WTC11 (cell line): ENCODE measurements around the gene KCNQ4. TPM values are rescaled to one million over a fixed set of nuclear protein-coding genes. Genes with fewer than 3 reads are reported as not detected.

ENCODE experiments used
- ATAC-seq: fragments of 200-7000 bp; cut with Tn5 transposase; 2 replicates; pipeline ENCODE4 v1.10.0; 2021; ENCODE audit warnings: mild to moderate bottlenecking, moderate library complexity
- CTCF ChIA-PET: fragments of 300-600 bp; sonication (Branson Sonifier 250); formaldehyde crosslinking; loops from one replicate; lab custom pipeline; 2021; ENCODE audit warnings: antibody characterized with exemption; lab: Charles Lee
- POLR2A ChIA-PET: fragments of 350-600 bp; sonication (Branson Sonifier 250); formaldehyde crosslinking; loops from one replicate; lab custom pipeline; 2021; ENCODE audit warnings: antibody characterized with exemption; lab: Charles Lee
- DNase-seq: peaks from one replicate; pipeline ENCODE4 v3.0.0; 2021; ENCODE audit warnings: low spot score
- H3K27ac Mint-ChIP-seq: 2 replicates; pipeline ENCODE4 v1.8.0; 2021; ENCODE audit warnings: mixed read lengths
- H3K27me3 Mint-ChIP-seq: 2 replicates; pipeline ENCODE4 v1.8.0; 2021; ENCODE audit warnings: low read depth, mild to moderate bottlenecking, moderate library complexity, mixed read lengths
- H3K36me3 Mint-ChIP-seq: 2 replicates; pipeline ENCODE4 v1.8.0; 2021; ENCODE audit warnings: mixed read lengths
- H3K4me1 Mint-ChIP-seq: 2 replicates; pipeline ENCODE4 v1.8.0; 2022; ENCODE audit warnings: mixed read lengths
- H3K4me3 Mint-ChIP-seq: 2 replicates; pipeline ENCODE4 v1.8.0; 2021; ENCODE audit warnings: mild to moderate bottlenecking, moderate library complexity, mixed read lengths
- H3K9me3 Mint-ChIP-seq: 2 replicates; pipeline ENCODE4 v1.8.0; 2021; ENCODE audit warnings: mixed read lengths
- IRF2 ChIP-seq: sonication (generic); formaldehyde crosslinking; IDR thresholded peaks from 2 replicates; pipeline ENCODE4 v1.8.0; 2022; ENCODE audit warnings: low read depth, missing genetic modification reagents, borderline replicate concordance
- JUN ChIP-seq: sonication (generic); formaldehyde crosslinking; IDR thresholded peaks from 2 replicates; pipeline ENCODE4 v1.8.0; 2023; ENCODE audit warnings: mild to moderate bottlenecking, missing genetic modification reagents
- NFE2L1 ChIP-seq: sonication (generic); formaldehyde crosslinking; IDR thresholded peaks from 2 replicates; pipeline ENCODE4 v1.8.1; 2023; ENCODE audit warnings: missing genetic modification reagents
- NR3C1 ChIP-seq: sonication (generic); formaldehyde crosslinking; conservative IDR thresholded peaks from 2 replicates; pipeline ENCODE4 v1.8.1; 2023; ENCODE audit warnings: low read depth, mild to moderate bottlenecking, missing genetic modification reagents
- OVOL2 ChIP-seq: fragments of 250-450 bp; sonication (Bioruptor Pico); IDR thresholded peaks from 2 replicates; pipeline ENCODE4 v1.9.0; 2021; ENCODE audit warnings: mild to moderate bottlenecking, borderline replicate concordance
- SOX15 ChIP-seq: fragments of 250-450 bp; sonication (Bioruptor Pico); IDR thresholded peaks from 2 replicates; pipeline ENCODE4 v1.9.0; 2021; ENCODE audit warnings: mild to moderate bottlenecking
- SP1 ChIP-seq: sonication (generic); formaldehyde crosslinking; conservative IDR thresholded peaks from 2 replicates; pipeline ENCODE4 v1.8.1; 2022; ENCODE audit warnings: missing genetic modification reagents
- TEAD4 ChIP-seq: sonication (generic); formaldehyde crosslinking; IDR thresholded peaks from 2 replicates; pipeline ENCODE4 v1.8.0; 2022; ENCODE audit warnings: mild to moderate bottlenecking, missing genetic modification reagents
- ZNF138 ChIP-seq: sonication (generic); formaldehyde crosslinking; conservative IDR thresholded peaks from 2 replicates; pipeline ENCODE4 v1.8.1; 2022; ENCODE audit warnings: mild to moderate bottlenecking, moderate library complexity, missing genetic modification reagents
- ZNF232 ChIP-seq: sonication (generic); formaldehyde crosslinking; IDR thresholded peaks from 2 replicates; pipeline ENCODE4 v1.8.0; 2022; ENCODE audit warnings: mild to moderate bottlenecking, missing genetic modification reagents
- total RNA-seq: library from RNA; stranded (reverse); gene quantifications from 3 replicates; pipeline ENCODE4 v1.2.3, GENCODE V29; 2021
- TF ChIP-seq, protein P1 (sequence below): sonication (generic); formaldehyde crosslinking; IDR thresholded peaks from 2 replicates; pipeline ENCODE4 v1.8.0; 2022; ENCODE audit warnings: missing genetic modification reagents
- TF ChIP-seq, protein P2 (sequence below): fragments of 250-450 bp; sonication (Bioruptor Pico); IDR thresholded peaks from 2 replicates; pipeline ENCODE4 v1.9.0; 2021; ENCODE audit warnings: mild to moderate bottlenecking
- TF ChIP-seq, protein P3 (sequence below): fragments of 250-450 bp; sonication (Bioruptor Pico); conservative IDR thresholded peaks from 2 replicates; pipeline ENCODE4 v1.9.0; 2021; ENCODE audit warnings: mild to moderate bottlenecking
- TF ChIP-seq, protein P4 (sequence below): sonication (generic); formaldehyde crosslinking; IDR thresholded peaks from 2 replicates; pipeline ENCODE4 v1.8.0; 2023; ENCODE audit warnings: missing genetic modification reagents, mild to moderate bottlenecking, borderline replicate concordance
- TF ChIP-seq, protein P5 (sequence below): sonication (generic); formaldehyde crosslinking; IDR thresholded peaks from 2 replicates; pipeline ENCODE4 v1.8.1; 2022; ENCODE audit warnings: low read depth, missing genetic modification reagents, borderline replicate concordance
- TF ChIP-seq, protein P6 (sequence below): fragments of 200-600 bp; IDR thresholded peaks from 2 replicates; pipeline ENCODE4 v1.8.0; 2022; ENCODE audit warnings: antibody characterized with exemption

KCNQ4 gene
- total RNA-seq, 1 experiment from 2014 or later: 4.0 TPM

DNA sequence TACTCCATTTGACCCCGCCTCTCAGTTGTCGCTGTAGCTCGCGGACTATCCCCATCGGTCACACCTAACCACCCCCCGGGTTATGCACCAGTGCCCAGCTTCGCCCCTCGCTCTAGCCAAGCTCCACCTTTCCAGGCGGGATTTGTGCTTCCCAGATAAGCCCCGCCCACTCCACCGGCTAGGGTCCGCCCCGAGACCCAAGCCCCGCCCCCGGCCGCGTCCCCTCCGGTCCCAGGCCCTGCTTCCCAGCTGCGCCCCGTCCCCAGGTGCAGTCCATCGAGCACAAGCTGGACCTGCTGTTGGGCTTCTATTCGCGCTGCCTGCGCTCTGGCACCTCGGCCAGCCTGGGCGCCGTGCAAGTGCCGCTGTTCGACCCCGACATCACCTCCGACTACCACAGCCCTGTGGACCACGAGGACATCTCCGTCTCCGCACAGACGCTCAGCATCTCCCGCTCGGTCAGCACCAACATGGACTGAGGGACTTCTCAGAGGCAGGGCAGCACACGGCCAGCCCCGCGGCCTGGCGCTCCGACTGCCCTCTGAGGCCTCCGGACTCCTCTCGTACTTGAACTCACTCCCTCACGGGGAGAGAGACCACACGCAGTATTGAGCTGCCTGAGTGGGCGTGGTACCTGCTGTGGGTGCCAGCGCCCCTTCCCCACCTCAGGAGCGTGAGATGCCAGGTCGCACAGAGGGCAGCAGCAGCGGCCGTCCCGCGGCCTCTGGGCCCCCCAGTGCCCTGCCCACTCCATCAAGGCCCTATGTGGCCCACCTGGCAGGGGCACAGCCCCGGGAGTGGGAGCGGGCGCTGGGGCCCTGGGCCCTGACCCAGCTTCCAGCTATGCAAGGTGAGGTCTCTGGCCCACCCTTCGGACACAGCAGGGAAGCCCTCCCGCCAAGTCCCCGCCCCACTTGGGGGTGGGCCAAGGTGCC is 54.7 kb downstream of the KCNQ4 start (continued):
- TF ChIP-seq, protein P1, sequence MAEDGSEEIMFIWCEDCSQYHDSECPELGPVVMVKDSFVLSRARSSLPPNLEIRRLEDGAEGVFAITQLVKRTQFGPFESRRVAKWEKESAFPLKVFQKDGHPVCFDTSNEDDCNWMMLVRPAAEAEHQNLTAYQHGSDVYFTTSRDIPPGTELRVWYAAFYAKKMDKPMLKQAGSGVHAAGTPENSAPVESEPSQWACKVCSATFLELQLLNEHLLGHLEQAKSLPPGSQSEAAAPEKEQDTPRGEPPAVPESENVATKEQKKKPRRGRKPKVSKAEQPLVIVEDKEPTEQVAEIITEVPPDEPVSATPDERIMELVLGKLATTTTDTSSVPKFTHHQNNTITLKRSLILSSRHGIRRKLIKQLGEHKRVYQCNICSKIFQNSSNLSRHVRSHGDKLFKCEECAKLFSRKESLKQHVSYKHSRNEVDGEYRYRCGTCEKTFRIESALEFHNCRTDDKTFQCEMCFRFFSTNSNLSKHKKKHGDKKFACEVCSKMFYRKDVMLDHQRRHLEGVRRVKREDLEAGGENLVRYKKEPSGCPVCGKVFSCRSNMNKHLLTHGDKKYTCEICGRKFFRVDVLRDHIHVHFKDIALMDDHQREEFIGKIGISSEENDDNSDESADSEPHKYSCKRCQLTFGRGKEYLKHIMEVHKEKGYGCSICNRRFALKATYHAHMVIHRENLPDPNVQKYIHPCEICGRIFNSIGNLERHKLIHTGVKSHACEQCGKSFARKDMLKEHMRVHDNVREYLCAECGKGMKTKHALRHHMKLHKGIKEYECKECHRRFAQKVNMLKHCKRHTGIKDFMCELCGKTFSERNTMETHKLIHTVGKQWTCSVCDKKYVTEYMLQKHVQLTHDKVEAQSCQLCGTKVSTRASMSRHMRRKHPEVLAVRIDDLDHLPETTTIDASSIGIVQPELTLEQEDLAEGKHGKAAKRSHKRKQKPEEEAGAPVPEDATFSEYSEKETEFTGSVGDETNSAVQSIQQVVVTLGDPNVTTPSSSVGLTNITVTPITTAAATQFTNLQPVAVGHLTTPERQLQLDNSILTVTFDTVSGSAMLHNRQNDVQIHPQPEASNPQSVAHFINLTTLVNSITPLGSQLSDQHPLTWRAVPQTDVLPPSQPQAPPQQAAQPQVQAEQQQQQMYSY (CRISPR knock-in tag): no peak
- TF ChIP-seq, protein P2, sequence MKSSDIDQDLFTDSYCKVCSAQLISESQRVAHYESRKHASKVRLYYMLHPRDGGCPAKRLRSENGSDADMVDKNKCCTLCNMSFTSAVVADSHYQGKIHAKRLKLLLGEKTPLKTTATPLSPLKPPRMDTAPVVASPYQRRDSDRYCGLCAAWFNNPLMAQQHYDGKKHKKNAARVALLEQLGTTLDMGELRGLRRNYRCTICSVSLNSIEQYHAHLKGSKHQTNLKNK: no peak

DNA sequence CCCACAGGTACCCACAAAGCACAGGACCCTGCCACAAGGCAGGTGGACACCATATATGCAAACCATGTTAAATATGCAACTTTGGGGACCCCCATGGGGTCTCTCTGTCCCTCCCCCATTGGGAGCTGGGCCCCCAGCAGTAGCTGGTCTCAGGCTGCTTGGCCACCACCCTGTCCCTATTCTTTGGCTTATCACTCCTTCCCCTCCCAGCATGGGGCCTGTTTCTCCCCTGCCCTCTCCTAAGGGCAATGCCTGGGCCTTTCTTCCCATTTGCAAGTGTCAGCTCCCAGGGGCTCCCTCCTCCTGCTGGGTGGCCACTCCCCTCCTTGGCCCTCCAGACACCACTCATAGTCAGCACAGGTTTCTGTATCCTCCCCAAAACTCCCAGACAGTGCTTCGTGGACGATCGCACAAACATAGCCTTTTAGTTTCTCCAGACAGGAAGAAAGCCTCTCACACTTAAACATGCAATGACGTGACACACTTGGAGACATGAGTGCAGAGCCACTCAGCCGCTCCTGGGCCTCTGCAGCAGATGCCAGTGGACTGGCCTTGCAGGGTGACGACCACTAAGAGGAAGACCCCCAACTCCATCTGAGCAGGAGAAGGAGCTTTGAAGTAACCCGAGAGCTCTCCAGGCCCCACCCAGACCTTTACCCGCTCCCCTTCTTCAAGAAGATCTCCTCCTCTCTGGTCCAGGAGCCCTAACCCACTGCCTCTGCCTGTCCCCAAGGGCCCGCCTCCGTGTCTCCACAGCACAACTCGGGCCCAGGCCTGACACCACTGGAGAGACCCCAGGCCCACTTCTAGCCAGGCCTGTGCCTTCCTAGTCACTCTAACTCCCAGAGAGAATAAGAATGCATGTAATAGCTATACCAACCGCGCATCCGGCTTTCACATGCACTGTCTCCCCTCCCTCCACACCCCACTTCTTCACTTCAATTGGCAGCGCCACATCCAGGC is 55.7 kb downstream of the KCNQ4 start:
- ChIA-PET POLR2A (no interaction called here), CTCF (interaction anchor here (1.1 to 3.0 kb wide), 2 partner anchors 10 to 13 kb away, joined by 4 to 16 read pairs; no protein-coding TSS in a partner anchor)
- DNase-seq (no peak), ATAC-seq (no peak)
- H3K36me3 Mint-ChIP-seq: peaks cover 3% of the 10 kb centered on the region; the same call in 1 of the 2 replicates
- no peak overlapping the region; the same call in 1 of the 2 replicates for H3K27ac Mint-ChIP-seq
- peaks cover 11% of the 10 kb centered on the region for H3K9me3 Mint-ChIP-seq
- no peaks in the 10 kb centered on the region for H3K27me3 Mint-ChIP-seq
- no peak overlapping the region for H3K4me3 Mint-ChIP-seq
- peaks cover 6% of the 10 kb centered on the region for H3K4me1 Mint-ChIP-seq
- TF ChIP-seq, protein P3, sequence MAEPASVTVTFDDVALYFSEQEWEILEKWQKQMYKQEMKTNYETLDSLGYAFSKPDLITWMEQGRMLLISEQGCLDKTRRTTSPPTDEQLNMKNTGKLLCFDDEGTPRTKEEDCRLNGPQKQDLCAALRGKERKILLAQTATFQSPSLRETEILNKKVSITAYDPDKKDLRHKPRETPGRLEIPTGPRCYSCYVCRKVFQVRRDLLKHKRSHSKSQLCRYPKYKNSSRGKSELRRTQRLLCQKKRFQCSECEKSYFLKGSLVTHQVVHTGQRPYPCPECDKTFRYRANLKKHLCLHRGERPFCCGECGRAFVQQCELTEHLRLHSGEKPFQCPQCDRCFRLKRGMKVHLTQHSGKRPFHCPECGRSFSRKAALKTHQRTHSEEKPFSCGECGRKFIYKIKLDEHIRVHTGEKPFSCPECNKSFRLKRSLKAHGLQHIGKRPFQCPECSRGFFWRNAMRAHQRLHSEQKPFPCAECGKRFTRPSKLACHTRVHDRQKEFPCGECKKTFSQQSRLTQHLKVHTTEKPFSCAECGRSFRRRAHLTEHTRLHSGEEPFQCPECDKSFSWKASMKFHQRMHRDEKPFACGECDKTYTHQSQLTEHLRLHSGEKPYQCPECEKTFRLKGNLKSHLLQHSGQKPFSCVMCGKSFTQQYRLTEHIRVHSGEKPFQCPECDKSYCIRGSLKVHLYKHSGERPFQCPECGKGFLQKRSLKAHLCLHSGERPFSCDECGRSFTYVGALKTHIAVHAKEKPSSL (CRISPR knock-in tag): no peak
- no peak for TF ChIP-seq SP1 (CRISPR knock-in tag)
- no peak for TF ChIP-seq SOX15 (CRISPR knock-in tag)
- TF ChIP-seq ZNF232 (CRISPR knock-in tag): no peak
- no peak for TF ChIP-seq NFE2L1 (CRISPR knock-in tag)
- TF ChIP-seq, protein P4, sequence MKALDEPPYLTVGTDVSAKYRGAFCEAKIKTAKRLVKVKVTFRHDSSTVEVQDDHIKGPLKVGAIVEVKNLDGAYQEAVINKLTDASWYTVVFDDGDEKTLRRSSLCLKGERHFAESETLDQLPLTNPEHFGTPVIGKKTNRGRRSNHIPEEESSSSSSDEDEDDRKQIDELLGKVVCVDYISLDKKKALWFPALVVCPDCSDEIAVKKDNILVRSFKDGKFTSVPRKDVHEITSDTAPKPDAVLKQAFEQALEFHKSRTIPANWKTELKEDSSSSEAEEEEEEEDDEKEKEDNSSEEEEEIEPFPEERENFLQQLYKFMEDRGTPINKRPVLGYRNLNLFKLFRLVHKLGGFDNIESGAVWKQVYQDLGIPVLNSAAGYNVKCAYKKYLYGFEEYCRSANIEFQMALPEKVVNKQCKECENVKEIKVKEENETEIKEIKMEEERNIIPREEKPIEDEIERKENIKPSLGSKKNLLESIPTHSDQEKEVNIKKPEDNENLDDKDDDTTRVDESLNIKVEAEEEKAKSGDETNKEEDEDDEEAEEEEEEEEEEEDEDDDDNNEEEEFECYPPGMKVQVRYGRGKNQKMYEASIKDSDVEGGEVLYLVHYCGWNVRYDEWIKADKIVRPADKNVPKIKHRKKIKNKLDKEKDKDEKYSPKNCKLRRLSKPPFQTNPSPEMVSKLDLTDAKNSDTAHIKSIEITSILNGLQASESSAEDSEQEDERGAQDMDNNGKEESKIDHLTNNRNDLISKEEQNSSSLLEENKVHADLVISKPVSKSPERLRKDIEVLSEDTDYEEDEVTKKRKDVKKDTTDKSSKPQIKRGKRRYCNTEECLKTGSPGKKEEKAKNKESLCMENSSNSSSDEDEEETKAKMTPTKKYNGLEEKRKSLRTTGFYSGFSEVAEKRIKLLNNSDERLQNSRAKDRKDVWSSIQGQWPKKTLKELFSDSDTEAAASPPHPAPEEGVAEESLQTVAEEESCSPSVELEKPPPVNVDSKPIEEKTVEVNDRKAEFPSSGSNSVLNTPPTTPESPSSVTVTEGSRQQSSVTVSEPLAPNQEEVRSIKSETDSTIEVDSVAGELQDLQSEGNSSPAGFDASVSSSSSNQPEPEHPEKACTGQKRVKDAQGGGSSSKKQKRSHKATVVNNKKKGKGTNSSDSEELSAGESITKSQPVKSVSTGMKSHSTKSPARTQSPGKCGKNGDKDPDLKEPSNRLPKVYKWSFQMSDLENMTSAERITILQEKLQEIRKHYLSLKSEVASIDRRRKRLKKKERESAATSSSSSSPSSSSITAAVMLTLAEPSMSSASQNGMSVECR (CRISPR knock-in tag): no peak
- TF ChIP-seq OVOL2 (CRISPR knock-in tag): no peak
- TF ChIP-seq JUN (CRISPR knock-in tag): no peak
- no peak for TF ChIP-seq IRF2
- TF ChIP-seq ZNF138 (CRISPR knock-in tag): no peak
- TF ChIP-seq, protein P5, sequence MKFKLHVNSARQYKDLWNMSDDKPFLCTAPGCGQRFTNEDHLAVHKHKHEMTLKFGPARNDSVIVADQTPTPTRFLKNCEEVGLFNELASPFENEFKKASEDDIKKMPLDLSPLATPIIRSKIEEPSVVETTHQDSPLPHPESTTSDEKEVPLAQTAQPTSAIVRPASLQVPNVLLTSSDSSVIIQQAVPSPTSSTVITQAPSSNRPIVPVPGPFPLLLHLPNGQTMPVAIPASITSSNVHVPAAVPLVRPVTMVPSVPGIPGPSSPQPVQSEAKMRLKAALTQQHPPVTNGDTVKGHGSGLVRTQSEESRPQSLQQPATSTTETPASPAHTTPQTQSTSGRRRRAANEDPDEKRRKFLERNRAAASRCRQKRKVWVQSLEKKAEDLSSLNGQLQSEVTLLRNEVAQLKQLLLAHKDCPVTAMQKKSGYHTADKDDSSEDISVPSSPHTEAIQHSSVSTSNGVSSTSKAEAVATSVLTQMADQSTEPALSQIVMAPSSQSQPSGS (CRISPR knock-in tag): no peak
- TF ChIP-seq, protein P6, sequence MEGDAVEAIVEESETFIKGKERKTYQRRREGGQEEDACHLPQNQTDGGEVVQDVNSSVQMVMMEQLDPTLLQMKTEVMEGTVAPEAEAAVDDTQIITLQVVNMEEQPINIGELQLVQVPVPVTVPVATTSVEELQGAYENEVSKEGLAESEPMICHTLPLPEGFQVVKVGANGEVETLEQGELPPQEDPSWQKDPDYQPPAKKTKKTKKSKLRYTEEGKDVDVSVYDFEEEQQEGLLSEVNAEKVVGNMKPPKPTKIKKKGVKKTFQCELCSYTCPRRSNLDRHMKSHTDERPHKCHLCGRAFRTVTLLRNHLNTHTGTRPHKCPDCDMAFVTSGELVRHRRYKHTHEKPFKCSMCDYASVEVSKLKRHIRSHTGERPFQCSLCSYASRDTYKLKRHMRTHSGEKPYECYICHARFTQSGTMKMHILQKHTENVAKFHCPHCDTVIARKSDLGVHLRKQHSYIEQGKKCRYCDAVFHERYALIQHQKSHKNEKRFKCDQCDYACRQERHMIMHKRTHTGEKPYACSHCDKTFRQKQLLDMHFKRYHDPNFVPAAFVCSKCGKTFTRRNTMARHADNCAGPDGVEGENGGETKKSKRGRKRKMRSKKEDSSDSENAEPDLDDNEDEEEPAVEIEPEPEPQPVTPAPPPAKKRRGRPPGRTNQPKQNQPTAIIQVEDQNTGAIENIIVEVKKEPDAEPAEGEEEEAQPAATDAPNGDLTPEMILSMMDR: no peak
- no peak for TF ChIP-seq TEAD4 (CRISPR knock-in tag)
- TF ChIP-seq NR3C1: no peak
